Measurements from ENCODE around the gene RBM39. TPM values are rescaled to one million over a fixed set of nuclear protein-coding genes. Genes with fewer than 3 reads are reported as not detected.

Gene RBM39
- total and polyA plus RNA-seq, 9 of the 15 experiments (the other 6 are each of a cell fraction or from before 2014, with no cell fraction given) = 143 to 319 (median 228) TPM

- TF ChIP-seq NR2C1 (IDR thresholded peaks at IDR 0.05) (peak; percentile 5; the same call in 1 of the 2 replicates), NR2C1 (tag; IDR thresholded peaks at IDR 0.05) (peak; percentile 48; the same call in 1 of the 2 replicates), PHTF2 (CRISPR knock-in tag; IDR thresholded peaks at IDR 0.05) (peak; percentile 57; the same call in 1 of the 2 replicates), THRB (CRISPR knock-in tag; conservative IDR thresholded peaks at IDR 0.05) (peak; percentile 47), BRF2 (IDR thresholded peaks at IDR 0.05; ENCODE audit: borderline replicate concordance, insufficient read depth, insufficient read length) (no peak), HCFC1 (IDR thresholded peaks at IDR 0.05; ENCODE audit: low read depth, low read length) (peak; percentile 61), RBM25 (IDR thresholded peaks at IDR 0.05; ENCODE audit: low read depth, low read length, severe bottlenecking) (peak; percentile 93), SUPT5H (IDR thresholded peaks at IDR 0.05) (peak; percentile 97), ZNF551 (CRISPR knock-in tag; IDR thresholded peaks at IDR 0.05) (no peak), GTF2B (IDR thresholded peaks at IDR 0.05; ENCODE audit: extremely low read depth, insufficient read length) (peak; percentile 44), TBL1XR1 (IDR thresholded peaks at IDR 0.05; ENCODE audit: low read length in 2 of 2) (peak in 1 of 2 experiments; percentile 64; a peak in 2 of 4 replicates), ZBTB43 (CRISPR knock-in tag; IDR thresholded peaks at IDR 0.05) (0 out of 2 replicates have a peak, but pooled peaks have one; percentile 79), KHSRP (IDR thresholded peaks at IDR 0.05) (no peak), GABPA (tag; conservative IDR thresholded peaks at IDR 0.05; ENCODE audit: low read depth) (peak; percentile 53; the same call in 1 of the 2 replicates), PHF20 (IDR thresholded peaks at IDR 0.05; ENCODE audit: partially characterized antibody) (peak; percentile 23), MNT (conservative IDR thresholded peaks at IDR 0.05) (peak; percentile 78 to 82), EGR1 (conservative IDR thresholded peaks at IDR 0.05) (peak; percentile 100), SPI1 (IDR thresholded peaks at IDR 0.05; ENCODE audit: borderline replicate concordance, low read depth, low read length) (peak; percentile 63; the same call in 1 of the 2 replicates), TCF3 (CRISPR knock-in tag; IDR thresholded peaks at IDR 0.05) (peak; percentile 10; the same call in 1 of the 2 replicates), ZNF699 (CRISPR knock-in tag; IDR thresholded peaks at IDR 0.05; ENCODE audit: insufficient replicate concordance) (no peak)
Measured at GRCh38 chr20:35741892-35742740, at the start of gene RBM39 (continued).
